GM12878 (cell line): ENCODE data around the gene CCNY. TPM values are rescaled to one million over a fixed set of nuclear protein-coding genes. Genes with fewer than 3 reads are reported as not detected.

Experiments
- ATAC-seq: fragments of 200-7000 bp; cut with Tn5 transposase; 3 replicates; pipeline ENCODE4 v1.9.1; 2020; ENCODE audit warnings: mild to moderate bottlenecking, moderate library complexity
- BruUV-seq: library from RNA; stranded (reverse); fragments of 400-500 nt; replicated peaks from 2 replicates; lab custom pipeline; 2021; lab: Mats Ljungman, UMichigan
- CTCF ChIA-PET: fragments of 300-600 bp; sonication (Branson Sonifier 250); formaldehyde crosslinking; extraction: SDS; loops from one replicate; lab custom pipeline; 2021; ENCODE audit warnings: inconsistent platforms; lab: Yijun Ruan, JAX
- POLR2A ChIA-PET: fragments of 350-600 bp; formaldehyde crosslinking; extraction: SDS; loops from one replicate; lab custom pipeline; 2021; ENCODE audit warnings: inconsistent platforms; lab: Charles Lee
- RAD21 ChIA-PET: fragments of 300-600 bp; sonication (Branson Sonifier 250); formaldehyde crosslinking; loops from one replicate; lab custom pipeline; 2023; ENCODE audit warnings: antibody characterized with exemption; ENCODE audit not compliant: unreplicated experiment; lab: Charles Lee
- SMC1A ChIA-PET: fragments of 300-600 bp; sonication (Branson Sonifier 250); formaldehyde crosslinking; loops from one replicate; lab custom pipeline; 2023; ENCODE audit not compliant: unreplicated experiment, uncharacterized antibody; lab: Charles Lee
- DNase-seq: peaks from one replicate; pipeline ENCODE4 v3.0.0-alpha.2; 2011; ENCODE audit warnings: low read depth, low spot score
- FAIRE-seq: peaks from 3 replicates; lab custom pipeline; 2011; peaks lifted over from hg19 to GRCh38; lab: Jason Lieb, UNC
- H2AFZ ChIP-seq: 2 replicates; pipeline ENCODE4 v1.6.0; 2011; ENCODE audit warnings: low read depth, low read length, control low read depth; ENCODE audit not compliant: control insufficient read depth
- H3K27ac ChIP-seq: 2 replicates; pipeline ENCODE4 v1.5.1; 2011; ENCODE audit warnings: control low read depth; ENCODE audit not compliant: control insufficient read depth, insufficient read depth
- H3K27me3 ChIP-seq, 2 experiments: replicated peaks in 1 of 2; 2 replicates each; pipeline versions ENCODE4 v1.6.0 to v1.6.1; 2011; ENCODE audit warnings: low read length in 1 of 2; ENCODE audit not compliant: control insufficient read depth in 2 of 2, insufficient read depth in 2 of 2
- H3K36me3 ChIP-seq, 2 experiments: 2 replicates each; pipeline ENCODE4 v1.5.1; 2011; ENCODE audit warnings: low read length in 1 of 2; ENCODE audit not compliant: control insufficient read depth in 2 of 2, insufficient read depth in 2 of 2
- H3K4me1 ChIP-seq: 2 replicates; pipeline ENCODE4 v1.6.1; 2011; ENCODE audit warnings: mild to moderate bottlenecking, low read length, moderate library complexity, mixed read lengths; ENCODE audit not compliant: control insufficient read depth, insufficient read depth
- H3K4me2 ChIP-seq: 2 replicates; pipeline ENCODE4 v1.6.0; 2011; ENCODE audit warnings: control low read depth; ENCODE audit not compliant: control insufficient read depth, insufficient read depth
- H3K4me3 ChIP-seq: fragments of 200-600 bp; sonication (generic); 2 replicates; pipeline ENCODE4 v1.5.1; 2016
- H3K79me2 ChIP-seq: 2 replicates; pipeline ENCODE4 v1.6.0; 2011; ENCODE audit warnings: low read length; ENCODE audit not compliant: control insufficient read depth, insufficient read depth
- H3K9ac ChIP-seq: 2 replicates; pipeline ENCODE4 v1.8.0; 2011; ENCODE audit warnings: low read length, control low read depth, mixed read lengths; ENCODE audit not compliant: control insufficient read depth, insufficient read depth
- H3K9me3 ChIP-seq: replicated peaks from 3 replicates; pipeline ENCODE4 v1.5.1; 2011; ENCODE audit warnings: mild to moderate bottlenecking, low read length; ENCODE audit not compliant: control insufficient read depth, insufficient read depth
- H4K20me1 ChIP-seq: 2 replicates; pipeline ENCODE4 v1.6.0; 2011; ENCODE audit not compliant: control insufficient read depth, insufficient read depth
- EZH2 ChIP-seq: IDR thresholded peaks from 2 replicates; pipeline ENCODE4 v1.6.1; 2012; ENCODE audit warnings: low read depth, mild to moderate bottlenecking, control low read depth, inconsistent platforms, low read length, borderline replicate concordance; ENCODE audit not compliant: control insufficient read depth
- NBN ChIP-seq: fragments of 450-650 bp; IDR thresholded peaks from 2 replicates; pipeline ENCODE4 v1.6.1; 2016
- TAF1 ChIP-seq: IDR thresholded peaks from 2 replicates; pipeline ENCODE4 v1.6.1; 2011; ENCODE audit warnings: mild to moderate bottlenecking, low read depth, low read length, borderline replicate concordance
- TBL1XR1 ChIP-seq: IDR thresholded peaks from 2 replicates; pipeline ENCODE4 v1.6.1; 2012; ENCODE audit warnings: low read depth, low read length, improper control_type of control experiment
- WGBS: methylation state at CpG from one replicate; pipeline ENCODE4 v1.1.6; 2016; ENCODE audit warnings: low lambda C conversion rate; ENCODE audit not compliant: insufficient replicate concordance, insufficient coverage; ENCODE audit errors: missing lambda C conversion rate; 5-methylcytosine and 5-hydroxymethylcytosine counted together
- in situ Hi-C: fragments of 300-500 bp; cut with MboI; formaldehyde crosslinking; loops from 9 replicates; pipeline ENCODE4 v1.14.3; 2018; ENCODE audit warnings: mixed read lengths
- intact Hi-C: fragments of 100-400 bp; cut with micrococcal nuclease; formaldehyde crosslinking; loops from one replicate; pipeline ENCODE4 v1.14.2; 2022; ENCODE audit not compliant: unreplicated experiment
- polyA plus RNA-seq, 11 experiments: library from polyadenylated mRNA; depleted of rRNA in 4 of 11; unstranded in 6 of 11; stranded (reverse) in 5 of 11; fragments of >200 nt; fragmentation: Nextera tagmentation in 4 of 11; fragmentation: Illumina TruSeq in 1 of 11; extraction: Ambion mirVana in 4 of 11; extraction: Trizol in 1 of 11; gene quantifications; 1 replicate in 1 of 11; 2 replicates in 10 of 11; pipeline versions ENCODE4 v1.2.1 to v1.2.3, GENCODE V29; 2011 to 2016; ENCODE audit warnings: inconsistent platforms in 2 of 11, missing spikeins in 2 of 11, low read depth in 1 of 11
- total RNA-seq, 4 experiments: library from RNA; depleted of rRNA in 3 of 4; stranded (reverse); fragments of >200 nt in 3 of 4; fragmentation: Illumina TruSeq in 1 of 4; extraction: Trizol in 1 of 4; gene quantifications; 2 replicates each; pipeline versions ENCODE4 v1.2.1 to v1.2.3, GENCODE V29; 2013 to 2021
- TF ChIP-seq, protein P1 (sequence below): fragments of 450-650 bp; IDR thresholded peaks from 2 replicates; pipeline ENCODE4 v1.6.1; 2016; ENCODE audit warnings: mild to moderate bottlenecking, moderate library complexity, borderline replicate concordance

The CCNY gene
- total and polyA plus RNA-seq, 10 of the 15 experiments (the other 5 are each of a cell fraction or from before 2014, with no cell fraction given): 3.6 to 50.0 (median 26.1) TPM

DNA sequence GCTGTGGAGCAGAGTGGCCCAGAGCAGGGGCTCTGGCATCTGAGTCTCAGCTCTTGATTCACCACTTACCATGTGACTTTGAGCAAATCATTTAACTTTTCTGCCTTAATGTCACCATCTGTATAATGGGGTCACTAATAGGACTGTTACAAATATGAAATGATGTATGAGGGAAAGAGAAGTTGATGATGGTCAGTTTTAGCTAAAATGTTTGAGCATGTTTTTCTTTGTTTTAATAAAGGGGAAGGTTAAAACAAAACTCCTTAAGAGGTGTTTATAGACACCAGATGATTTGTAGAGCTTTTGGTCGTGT lies 81.0 kb downstream of the CCNY start:
- Histone ChIP-seq H2AFZ (no peak overlapping the region), H3K9ac (no peak overlapping the region), H3K4me1 (no peaks in the 10 kb centered on the region), H3K36me3 (no peaks in the 10 kb centered on the region), H3K4me3 (no peak overlapping the region), H3K79me2 (no peaks in the 10 kb centered on the region), H3K27me3 (no peaks in the 10 kb centered on the region), H3K27ac (no peak overlapping the region), H3K9me3 (no peaks in the 10 kb centered on the region), H4K20me1 (no peaks in the 10 kb centered on the region), H3K4me2 (no peak overlapping the region)
- no TSS peak for BruUV-seq
- no peak; the same call in 2 of the 3 replicates for ATAC-seq
- WGBS: 0% methylated on average over 1 of the region's 1 CpG
- ChIA-PET RAD21 (interaction anchor here (1.6 kb wide), 1 partner anchor 8 kb away, joined by 5 read pairs; no protein-coding TSS in a partner anchor), SMC1A (interaction anchor here (0.6 to 1.3 kb wide), 2 partner anchors 35 to 129 kb away, joined by 3 to 4 read pairs; no protein-coding TSS in a partner anchor), CTCF (interaction anchor here (1.1 to 2.1 kb wide), 4 partner anchors 10 to 176 kb away, joined by 3 to 6 read pairs (median 4); no protein-coding TSS in a partner anchor), POLR2A (no interaction called here)
- no peak for DNase-seq
- intact Hi-C loops: no loop called here
- FAIRE-seq: peak; percentile 54
- no peak for TF ChIP-seq TBL1XR1
- TF ChIP-seq, protein P1, sequence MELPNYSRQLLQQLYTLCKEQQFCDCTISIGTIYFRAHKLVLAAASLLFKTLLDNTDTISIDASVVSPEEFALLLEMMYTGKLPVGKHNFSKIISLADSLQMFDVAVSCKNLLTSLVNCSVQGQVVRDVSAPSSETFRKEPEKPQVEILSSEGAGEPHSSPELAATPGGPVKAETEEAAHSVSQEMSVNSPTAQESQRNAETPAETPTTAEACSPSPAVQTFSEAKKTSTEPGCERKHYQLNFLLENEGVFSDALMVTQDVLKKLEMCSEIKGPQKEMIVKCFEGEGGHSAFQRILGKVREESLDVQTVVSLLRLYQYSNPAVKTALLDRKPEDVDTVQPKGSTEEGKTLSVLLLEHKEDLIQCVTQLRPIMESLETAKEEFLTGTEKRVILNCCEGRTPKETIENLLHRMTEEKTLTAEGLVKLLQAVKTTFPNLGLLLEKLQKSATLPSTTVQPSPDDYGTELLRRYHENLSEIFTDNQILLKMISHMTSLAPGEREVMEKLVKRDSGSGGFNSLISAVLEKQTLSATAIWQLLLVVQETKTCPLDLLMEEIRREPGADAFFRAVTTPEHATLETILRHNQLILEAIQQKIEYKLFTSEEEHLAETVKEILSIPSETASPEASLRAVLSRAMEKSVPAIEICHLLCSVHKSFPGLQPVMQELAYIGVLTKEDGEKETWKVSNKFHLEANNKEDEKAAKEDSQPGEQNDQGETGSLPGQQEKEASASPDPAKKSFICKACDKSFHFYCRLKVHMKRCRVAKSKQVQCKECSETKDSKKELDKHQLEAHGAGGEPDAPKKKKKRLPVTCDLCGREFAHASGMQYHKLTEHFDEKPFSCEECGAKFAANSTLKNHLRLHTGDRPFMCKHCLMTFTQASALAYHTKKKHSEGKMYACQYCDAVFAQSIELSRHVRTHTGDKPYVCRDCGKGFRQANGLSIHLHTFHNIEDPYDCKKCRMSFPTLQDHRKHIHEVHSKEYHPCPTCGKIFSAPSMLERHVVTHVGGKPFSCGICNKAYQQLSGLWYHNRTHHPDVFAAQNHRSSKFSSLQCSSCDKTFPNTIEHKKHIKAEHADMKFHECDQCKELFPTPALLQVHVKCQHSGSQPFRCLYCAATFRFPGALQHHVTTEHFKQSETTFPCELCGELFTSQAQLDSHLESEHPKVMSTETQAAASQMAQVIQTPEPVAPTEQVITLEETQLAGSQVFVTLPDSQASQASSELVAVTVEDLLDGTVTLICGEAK: no peak
- TF ChIP-seq NBN: no peak
- TF ChIP-seq EZH2: no peak
- TF ChIP-seq TAF1: no peak
- in situ Hi-C loops: no loop called here
